ENCODE results near the gene NHEJ1.

NHEJ1 gene

GRCh38 chr2:219026946-219027345 is 133.7 kb downstream of the NHEJ1 start:
- no peak overlapping the region for H3K4me3 ChIP-seq (ENCODE audit: control insufficient read depth, low read depth, low read length)
- DNase-seq (ENCODE audit: low read depth): no peak
- TF ChIP-seq CTCF (IDR thresholded peaks at IDR 0.05; ENCODE audit: control insufficient read depth, insufficient read depth, low read depth, low read length, missing control alignments): no peak

GRCh38 chr2:219025637-219026585 is 134.7 kb downstream of the NHEJ1 start:
- no peak for TF ChIP-seq CTCF (IDR thresholded peaks at IDR 0.05; ENCODE audit: control insufficient read depth, insufficient read depth, low read depth, low read length, missing control alignments)
- H3K4me3 ChIP-seq (ENCODE audit: control insufficient read depth, low read depth, low read length): no peak overlapping the region
- no peak for DNase-seq (ENCODE audit: low read depth)
